GM20000 (cell line): ENCODE data around the gene IPPK.
A peak's percentile ranks its signal among the peaks of the same experiment; 100 is the strongest.

Source experiments
- DNase-seq: peaks from one replicate; pipeline ENCODE4 v3.0.0; 2012; ENCODE audit warnings: low spot score
- TF ChIP-seq, protein P1 (sequence below): IDR thresholded peaks from 2 replicates; pipeline ENCODE4 v1.5.1; 2012; ENCODE audit warnings: mild to moderate bottlenecking, control low read depth; ENCODE audit errors: extremely low read depth, missing control alignments

Gene IPPK

DNA sequence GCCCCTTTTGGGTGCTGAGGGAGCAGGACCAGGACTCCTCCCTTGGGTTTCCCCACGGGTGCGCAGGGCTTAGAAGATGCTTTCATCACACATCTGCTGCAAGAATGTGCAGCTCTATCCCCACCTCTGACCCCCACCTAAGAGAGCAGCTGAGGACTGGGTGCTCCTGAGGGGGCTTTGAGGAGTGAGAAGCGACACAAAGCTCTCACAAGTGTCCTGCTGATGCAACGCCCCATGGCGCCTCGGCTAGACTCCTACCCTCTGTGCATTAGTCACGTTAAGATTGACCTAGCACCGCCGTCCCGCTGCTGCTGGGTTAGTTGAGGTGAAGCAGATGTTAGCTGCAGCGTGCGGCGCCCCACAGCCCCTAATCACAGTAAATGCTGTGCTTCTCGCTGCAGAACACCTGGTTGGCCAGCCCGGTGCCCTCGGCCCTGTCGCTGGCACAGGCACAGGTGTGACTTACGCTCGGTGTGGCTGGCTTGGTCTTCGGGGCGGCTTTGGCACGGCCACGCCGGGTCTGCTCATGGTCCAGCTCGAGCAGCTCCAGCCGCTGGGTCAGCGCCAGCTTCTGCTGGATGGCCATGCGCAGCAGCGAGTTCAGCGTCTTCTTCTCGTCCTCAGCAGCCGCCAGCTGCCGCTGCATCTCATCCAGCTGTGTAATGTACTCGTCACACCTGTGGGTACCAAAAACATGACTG lies 45.0 kb upstream of the IPPK start:
- TF ChIP-seq, protein P1, sequence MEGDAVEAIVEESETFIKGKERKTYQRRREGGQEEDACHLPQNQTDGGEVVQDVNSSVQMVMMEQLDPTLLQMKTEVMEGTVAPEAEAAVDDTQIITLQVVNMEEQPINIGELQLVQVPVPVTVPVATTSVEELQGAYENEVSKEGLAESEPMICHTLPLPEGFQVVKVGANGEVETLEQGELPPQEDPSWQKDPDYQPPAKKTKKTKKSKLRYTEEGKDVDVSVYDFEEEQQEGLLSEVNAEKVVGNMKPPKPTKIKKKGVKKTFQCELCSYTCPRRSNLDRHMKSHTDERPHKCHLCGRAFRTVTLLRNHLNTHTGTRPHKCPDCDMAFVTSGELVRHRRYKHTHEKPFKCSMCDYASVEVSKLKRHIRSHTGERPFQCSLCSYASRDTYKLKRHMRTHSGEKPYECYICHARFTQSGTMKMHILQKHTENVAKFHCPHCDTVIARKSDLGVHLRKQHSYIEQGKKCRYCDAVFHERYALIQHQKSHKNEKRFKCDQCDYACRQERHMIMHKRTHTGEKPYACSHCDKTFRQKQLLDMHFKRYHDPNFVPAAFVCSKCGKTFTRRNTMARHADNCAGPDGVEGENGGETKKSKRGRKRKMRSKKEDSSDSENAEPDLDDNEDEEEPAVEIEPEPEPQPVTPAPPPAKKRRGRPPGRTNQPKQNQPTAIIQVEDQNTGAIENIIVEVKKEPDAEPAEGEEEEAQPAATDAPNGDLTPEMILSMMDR, result no peak
- peak; percentile 2 for DNase-seq

DNA sequence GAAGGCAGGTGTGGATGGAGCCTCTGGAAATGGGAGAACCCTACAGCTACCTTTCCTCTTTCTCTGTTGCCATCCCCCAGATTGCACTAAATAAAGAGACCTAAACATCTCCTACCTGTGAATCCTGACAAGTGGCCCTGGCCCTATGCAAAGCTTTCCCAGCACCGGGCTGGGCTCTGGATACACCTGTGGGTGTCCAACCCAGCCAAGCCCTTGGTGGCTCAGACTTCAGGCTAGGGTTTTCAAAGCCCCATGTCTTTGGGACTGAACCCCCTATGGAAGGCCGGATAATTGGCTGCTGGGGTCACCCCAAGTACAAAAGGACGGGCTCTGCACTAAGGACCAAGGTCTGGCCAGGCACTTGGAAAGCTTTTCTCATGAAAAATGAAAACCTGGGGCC lies 44.1 kb upstream of the IPPK start:
- TF ChIP-seq, protein P1, result no peak
- no peak for DNase-seq

DNA sequence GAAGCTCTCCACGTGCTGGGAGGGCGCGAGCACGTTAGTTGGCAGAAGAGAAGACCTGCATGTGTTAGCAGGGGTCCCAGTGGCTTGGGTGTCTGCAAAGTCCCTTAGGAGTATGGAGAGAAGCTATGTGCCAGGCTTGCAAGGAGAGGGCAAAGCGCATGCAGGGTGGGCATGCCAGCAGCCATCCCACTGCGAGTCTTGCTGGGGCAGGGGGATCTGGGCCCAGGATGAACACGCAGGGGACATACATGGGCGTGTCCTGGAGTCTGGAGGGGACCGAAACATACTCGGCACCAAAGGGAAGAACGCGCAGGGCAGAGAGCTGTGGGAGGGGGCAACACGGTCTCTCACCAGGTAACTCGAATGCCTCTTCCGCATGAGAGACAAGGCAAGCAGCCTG lies 43.6 kb upstream of the IPPK start:
- TF ChIP-seq, protein P1, result no peak
- no peak for DNase-seq

DNA sequence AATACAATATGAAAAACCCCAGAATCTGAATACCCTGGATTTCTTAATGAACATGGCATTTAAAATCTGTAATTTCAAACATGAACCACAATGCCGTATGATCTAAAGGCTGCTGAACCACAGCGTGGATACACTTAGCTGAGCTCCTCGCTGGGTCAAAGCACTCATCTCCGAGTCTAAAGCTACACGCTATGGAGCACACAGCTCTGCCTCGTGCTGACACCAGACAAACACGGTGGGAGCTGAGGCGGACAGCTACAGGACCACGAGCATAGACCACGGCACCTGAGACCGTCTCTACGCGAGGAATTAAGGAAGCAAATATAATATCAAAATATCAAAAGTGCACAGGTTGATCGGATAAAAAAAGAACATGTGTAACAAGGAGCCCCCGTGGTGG lies 42.8 kb upstream of the IPPK start:
- TF ChIP-seq, protein P1, result no peak
- DNase-seq, result peak; percentile 7

DNA sequence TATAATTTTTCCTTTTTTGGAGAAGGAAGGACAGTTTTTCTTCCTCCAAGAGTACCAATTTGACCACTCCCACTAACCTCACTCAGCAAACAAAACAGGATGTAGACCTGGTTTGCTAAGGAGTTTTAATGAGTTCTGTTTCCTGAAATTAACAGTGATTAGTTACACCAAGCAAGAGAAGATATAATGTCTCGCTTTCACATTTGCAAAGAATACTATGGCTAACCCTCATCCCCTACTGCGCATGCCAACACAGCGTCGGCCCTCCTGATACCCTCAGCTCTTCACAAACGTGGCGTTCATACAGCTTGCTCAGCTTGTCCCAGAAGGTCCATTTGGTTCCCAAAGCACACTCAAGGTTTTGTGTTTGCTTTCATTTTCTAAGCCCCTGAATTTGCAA lies 41.9 kb upstream of the IPPK start:
- peak; percentile 60 for DNase-seq
- TF ChIP-seq, protein P1, result no peak

DNA sequence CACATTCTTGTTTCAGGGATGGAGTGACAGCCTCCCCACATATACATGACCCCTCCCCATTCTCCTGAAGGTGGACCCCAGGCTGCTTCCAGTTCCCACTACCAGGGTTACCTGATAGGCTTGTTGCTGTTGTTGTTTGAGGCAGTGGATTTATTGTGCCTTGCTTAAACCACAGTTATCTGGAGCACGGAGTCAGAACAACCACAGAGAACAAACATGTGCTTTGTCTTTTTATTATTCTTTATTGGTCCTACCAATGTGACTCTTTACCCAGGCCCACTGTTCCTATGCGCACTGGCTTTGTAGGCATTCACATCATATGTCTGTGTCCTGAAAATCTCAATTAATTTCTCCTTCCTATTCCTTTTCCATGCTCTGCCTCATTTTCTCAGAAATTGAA lies 41.2 kb upstream of the IPPK start:
- TF ChIP-seq, protein P1, result no peak
- DNase-seq, result no peak

DNA sequence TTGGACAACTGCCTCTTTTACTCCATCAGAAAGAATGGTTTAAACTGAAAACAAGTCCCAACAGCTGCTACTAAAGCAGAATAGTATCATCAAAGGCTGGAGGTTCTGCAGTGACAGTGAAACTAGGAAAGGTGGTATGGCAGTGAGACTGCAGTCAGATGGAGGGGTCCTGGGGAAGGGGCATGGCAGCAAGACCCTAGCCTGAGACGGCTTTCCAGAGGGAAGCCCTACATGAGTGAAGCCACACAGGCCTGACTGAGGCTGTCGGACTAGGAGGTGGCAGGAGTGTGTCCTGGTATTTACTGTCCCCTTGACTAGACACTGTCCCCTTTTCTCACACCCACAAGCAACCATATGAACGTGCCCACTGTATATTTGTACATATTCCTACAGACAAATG lies 40.4 kb upstream of the IPPK start:
- TF ChIP-seq, protein P1, result no peak
- no peak for DNase-seq
